ENCODE data around the gene TOR2A.

- TF ChIP-seq CTCF (IDR thresholded peaks at IDR 0.05; ENCODE audit: low read depth, low read length) (peak; percentile 94), EZH2phosphoT487 (IDR thresholded peaks at IDR 0.05; ENCODE audit: low read depth) (no peak)
Measured at GRCh38 chr9:127734747-127735529, at the start of gene TOR2A.

All from OCI-LY3 (cell line).